Left lung (tissue), 10 donors: ENCODE measurements around the gene DNAJB13. TPM values are rescaled to one million over a fixed set of nuclear protein-coding genes. Genes with fewer than 3 reads are reported as not detected.

ENCODE experiments used
- ATAC-seq: fragments of 200-7000 bp; cut with Tn5 transposase; one replicate; pipeline ENCODE4 v1.9.1; 2020; ENCODE audit warnings: moderate library complexity
- DNase-seq, 4 donors: peaks; one replicate each; pipeline ENCODE4 v3.0.0-alpha.2; 2013 to 2020
- H3K27ac ChIP-seq, 2 donors: fragments of 200-600 bp; sonication (generic) in 1 of 2; one replicate each; pipeline versions ENCODE4 v1.5.0 to v1.8.0; 2020 to 2021
- H3K27me3 ChIP-seq, 2 donors: fragments of 200-600 bp; sonication (generic) in 1 of 2; one replicate each; pipeline versions ENCODE4 v1.5.0 to v1.8.0; 2020 to 2021
- H3K36me3 ChIP-seq, 2 donors: fragments of 200-600 bp; sonication (generic) in 1 of 2; one replicate each; pipeline versions ENCODE4 v1.5.0 to v1.8.0; 2020 to 2021
- H3K4me1 ChIP-seq, 2 donors: fragments of 200-600 bp; one replicate each; pipeline ENCODE4 v1.8.0; 2021
- H3K4me3 ChIP-seq, 2 donors: fragments of 200-600 bp; sonication (generic) in 1 of 2; one replicate each; pipeline versions ENCODE4 v1.5.0 to v1.8.0; 2020 to 2021; ENCODE audit warnings: mild to moderate bottlenecking in 1 of 2
- H3K9me3 ChIP-seq, 2 donors: fragments of 200-600 bp; sonication (generic) in 1 of 2; one replicate each; pipeline versions ENCODE4 v1.5.0 to v1.8.0; 2020 to 2021
- intact Hi-C, 2 donors: fragments of 100-400 bp; cut with DNase I; formaldehyde crosslinking; loops; one replicate each; pipeline versions ENCODE4 v1.11.2 to v1.14.2; 2022
- polyA plus RNA-seq, 6 donors: library from polyadenylated mRNA; unstranded; fragments of 120-200 nt; gene quantifications; one replicate each; pipeline ENCODE4 v1.2.1, GENCODE V29; 2013; ENCODE audit not compliant: insufficient read length in 6 of 6
- total RNA-seq, 2 donors: library from RNA; stranded (reverse); fragmentation: NEBNext Ultra II Directional; extraction: Animal tissue kit (Norgen Biotek cat#: 25700); gene quantifications; one replicate each; pipeline ENCODE4 v1.2.1, GENCODE V29; 2021
- TF ChIP-seq, protein P1 (sequence below), 2 donors: fragments of 200-600 bp; sonication (generic) in 1 of 2; IDR thresholded peaks; one replicate each; pipeline versions ENCODE4 v1.5.0 to v1.8.0; 2021; ENCODE audit warnings: antibody characterized with exemption in 2 of 2
- donor health status: DM: no; HTN: yes; CAD: no.
- donor health status: DM: no; HTN: no; CAD: no.

Gene DNAJB13
- total and polyA plus RNA-seq, 8 donors = 0.78 to 4.8 (median 2.9) TPM

DNA sequence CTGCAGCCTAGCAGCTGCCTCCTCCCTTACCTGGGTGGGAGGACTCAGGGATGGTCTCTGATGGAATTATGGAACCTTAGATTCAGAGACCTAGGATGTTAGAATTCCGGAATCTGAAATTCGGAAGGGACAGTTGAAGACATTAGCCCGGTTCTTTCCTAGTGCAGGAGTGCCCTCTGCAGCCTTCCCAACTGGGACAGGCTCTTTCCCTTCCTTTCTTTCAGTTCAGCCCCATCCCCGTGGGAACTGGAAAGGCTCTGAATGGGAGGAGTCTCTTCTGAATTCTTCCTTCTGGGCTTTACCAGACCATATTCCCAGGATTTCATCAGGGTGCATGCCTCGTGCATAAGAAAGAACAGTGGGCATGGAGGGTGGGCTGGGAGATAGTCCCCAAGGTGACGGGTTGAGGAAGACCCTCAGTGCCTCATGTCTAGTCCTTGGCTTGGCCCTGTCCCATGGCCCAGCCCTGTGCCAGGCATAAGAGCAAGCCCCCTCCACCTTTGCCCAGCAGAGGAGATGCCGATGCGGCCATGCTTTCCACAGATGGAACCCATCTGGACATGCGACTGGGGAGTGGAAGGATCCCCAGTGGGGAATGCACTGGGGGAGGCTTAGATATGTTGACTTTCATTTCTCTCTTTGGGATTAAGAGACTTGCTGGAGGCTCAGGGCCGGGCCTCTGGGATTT, 14.4 kb downstream of the DNAJB13 start:
- TF ChIP-seq, protein P1, sequence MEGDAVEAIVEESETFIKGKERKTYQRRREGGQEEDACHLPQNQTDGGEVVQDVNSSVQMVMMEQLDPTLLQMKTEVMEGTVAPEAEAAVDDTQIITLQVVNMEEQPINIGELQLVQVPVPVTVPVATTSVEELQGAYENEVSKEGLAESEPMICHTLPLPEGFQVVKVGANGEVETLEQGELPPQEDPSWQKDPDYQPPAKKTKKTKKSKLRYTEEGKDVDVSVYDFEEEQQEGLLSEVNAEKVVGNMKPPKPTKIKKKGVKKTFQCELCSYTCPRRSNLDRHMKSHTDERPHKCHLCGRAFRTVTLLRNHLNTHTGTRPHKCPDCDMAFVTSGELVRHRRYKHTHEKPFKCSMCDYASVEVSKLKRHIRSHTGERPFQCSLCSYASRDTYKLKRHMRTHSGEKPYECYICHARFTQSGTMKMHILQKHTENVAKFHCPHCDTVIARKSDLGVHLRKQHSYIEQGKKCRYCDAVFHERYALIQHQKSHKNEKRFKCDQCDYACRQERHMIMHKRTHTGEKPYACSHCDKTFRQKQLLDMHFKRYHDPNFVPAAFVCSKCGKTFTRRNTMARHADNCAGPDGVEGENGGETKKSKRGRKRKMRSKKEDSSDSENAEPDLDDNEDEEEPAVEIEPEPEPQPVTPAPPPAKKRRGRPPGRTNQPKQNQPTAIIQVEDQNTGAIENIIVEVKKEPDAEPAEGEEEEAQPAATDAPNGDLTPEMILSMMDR (IDR thresholded peaks at IDR 0.05) = no peak
- H3K27me3 ChIP-seq = no peaks in the 10 kb centered on the region
- H3K36me3 ChIP-seq = no peaks in the 10 kb centered on the region
- no peak overlapping the region for H3K4me3 ChIP-seq
- H3K27ac ChIP-seq = no peak overlapping the region
- DNase-seq (no peak), ATAC-seq (no peak)
- H3K9me3 ChIP-seq = no peaks in the 10 kb centered on the region
- peaks cover 0 to 3% of the 10 kb centered on the region in 2 donors for H3K4me1 ChIP-seq
- intact Hi-C loops = no loop called here

DNA sequence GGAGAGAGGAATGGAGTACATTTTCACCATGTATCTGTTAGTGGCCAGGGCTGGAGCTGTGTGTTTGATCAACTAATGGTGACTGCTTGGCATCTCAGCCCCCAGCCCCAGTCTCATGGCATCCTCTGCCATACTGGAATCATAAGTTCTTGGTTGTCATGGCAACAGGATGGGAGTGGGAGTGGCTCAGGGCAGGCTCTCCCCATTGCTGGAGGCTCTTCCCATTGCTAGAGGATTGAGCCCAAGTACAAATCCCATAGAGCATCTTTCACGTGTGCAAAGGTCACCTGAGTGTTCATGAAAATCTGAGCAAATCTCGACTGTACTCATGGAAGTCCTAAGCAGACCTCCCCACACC, 14.9 kb downstream of the DNAJB13 start:
- no peaks in the 10 kb centered on the region for H3K36me3 ChIP-seq
- intact Hi-C loops = no loop called here
- TF ChIP-seq, protein P1 (IDR thresholded peaks at IDR 0.05) = no peak

DNA sequence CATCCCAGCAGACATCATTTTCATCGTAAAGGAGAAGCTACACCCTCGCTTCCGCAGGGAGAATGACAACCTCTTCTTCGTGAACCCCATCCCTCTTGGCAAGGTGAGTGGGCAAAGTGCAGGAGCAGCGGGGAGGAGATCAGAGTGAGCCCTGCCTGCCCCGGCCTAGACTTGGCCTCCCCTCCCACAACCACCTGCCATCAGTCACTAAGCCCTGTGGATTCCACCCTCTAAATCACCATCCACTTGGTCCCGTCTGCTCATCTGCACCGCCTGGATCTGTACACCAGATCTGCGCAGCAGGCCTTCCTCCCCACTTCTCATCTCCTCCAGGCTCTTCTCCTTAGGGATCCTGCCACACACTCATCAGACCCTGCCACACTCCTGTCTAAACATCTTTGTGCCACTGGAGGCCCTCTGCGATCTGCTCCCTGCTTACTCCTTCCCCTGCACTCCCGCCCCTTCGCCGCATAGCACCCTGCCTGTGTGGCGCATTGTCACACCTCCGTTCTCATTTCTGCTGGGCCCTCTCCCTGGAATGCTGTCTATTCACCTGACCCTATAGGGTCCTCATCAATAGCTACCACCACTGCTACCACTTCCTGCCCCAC, 17.6 kb downstream of the DNAJB13 start:
- no peak overlapping the region for H3K4me3 ChIP-seq
- no peak for DNase-seq
- no peak overlapping the region for H3K27ac ChIP-seq
- intact Hi-C loops = no loop called here
- H3K27me3 ChIP-seq = no peaks in the 10 kb centered on the region
- H3K9me3 ChIP-seq = no peaks in the 10 kb centered on the region
- no peaks in the 10 kb centered on the region for H3K36me3 ChIP-seq
- ATAC-seq = no peak
- TF ChIP-seq, protein P1 (IDR thresholded peaks at IDR 0.05) = no peak
- H3K4me1 ChIP-seq = peaks cover 0 to 5% of the 10 kb centered on the region in 2 donors

More for the DNA sequence above, 14.9 kb downstream of the DNAJB13 start:
- DNase-seq = no peak
- no peak for ATAC-seq
- Histone ChIP-seq H3K27me3 (no peaks in the 10 kb centered on the region), H3K27ac (no peak overlapping the region), H3K9me3 (no peaks in the 10 kb centered on the region), H3K4me1 (peaks cover 0 to 3% of the 10 kb centered on the region in 2 donors), H3K4me3 (no peak overlapping the region)

DNA sequence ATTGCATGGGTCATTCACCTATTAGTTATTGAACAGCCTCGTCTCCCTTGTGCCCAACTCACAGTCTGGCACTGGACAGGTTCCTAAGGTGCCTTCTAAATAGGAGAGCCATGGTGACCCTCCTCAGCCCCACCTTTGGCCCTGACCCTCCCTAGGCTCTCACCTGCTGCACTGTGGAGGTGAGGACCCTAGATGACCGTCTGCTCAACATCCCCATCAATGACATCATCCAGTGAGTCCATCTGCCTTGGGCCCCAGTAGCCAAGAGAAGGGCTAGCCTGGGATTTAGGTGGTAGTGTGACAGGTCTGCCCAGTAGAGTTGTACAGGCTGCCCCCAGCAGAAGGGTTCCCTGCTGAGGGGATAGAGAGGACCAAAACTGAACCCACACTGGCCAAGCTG, 18.3 kb downstream of the DNAJB13 start:
- intact Hi-C loops = no loop called here
- TF ChIP-seq, protein P1 (IDR thresholded peaks at IDR 0.05) = no peak
- Histone ChIP-seq H3K27ac (no peak overlapping the region), H3K9me3 (no peaks in the 10 kb centered on the region), H3K36me3 (no peaks in the 10 kb centered on the region), H3K4me1 (peaks cover 0 to 11% of the 10 kb centered on the region in 2 donors), H3K27me3 (no peaks in the 10 kb centered on the region), H3K4me3 (no peak overlapping the region)
- ATAC-seq = no peak
- DNase-seq = no peak

DNA sequence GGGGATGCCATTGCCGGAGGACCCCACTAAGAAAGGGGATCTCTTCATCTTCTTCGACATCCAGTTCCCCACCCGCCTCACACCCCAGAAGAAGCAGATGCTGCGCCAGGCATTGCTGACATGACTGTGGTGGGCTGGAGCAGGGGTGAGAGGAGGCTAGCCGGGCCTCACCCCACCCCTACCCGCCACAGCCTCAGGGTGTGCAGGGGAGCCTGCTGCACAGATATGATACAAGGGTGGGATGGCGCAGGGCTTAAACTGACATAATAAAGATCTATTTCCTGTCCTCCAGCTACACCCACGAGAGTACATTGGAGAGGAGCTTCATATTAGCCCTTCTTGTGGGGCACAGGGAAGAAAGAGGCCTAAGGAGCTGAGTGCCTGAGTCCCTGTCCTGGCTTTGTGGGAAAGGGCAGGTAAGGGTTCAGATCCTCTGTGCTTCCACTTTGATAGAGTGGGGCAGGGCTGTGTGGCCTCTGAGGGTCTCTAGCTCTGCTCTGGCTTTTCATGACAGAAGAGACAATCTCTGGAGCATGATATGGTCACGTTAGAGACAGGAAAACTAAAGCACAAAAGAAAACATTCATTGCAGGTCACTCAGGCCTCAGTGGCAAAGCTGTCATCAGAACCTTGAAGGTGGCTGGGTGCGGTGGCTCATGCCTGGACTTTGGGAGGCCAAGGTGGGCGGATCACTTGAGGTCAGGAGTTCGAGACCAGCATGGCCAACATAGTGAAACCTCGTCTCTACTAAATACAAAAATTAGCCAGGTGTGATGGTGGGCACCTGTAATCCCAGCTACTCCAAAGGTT, 19.4 kb downstream of the DNAJB13 start:
- Histone ChIP-seq H3K4me3 (no peak overlapping the region), H3K36me3 (peaks cover 0 to 11% of the 10 kb centered on the region in 2 donors), H3K27me3 (no peaks in the 10 kb centered on the region), H3K9me3 (no peaks in the 10 kb centered on the region), H3K4me1 (peaks cover 0 to 19% of the 10 kb centered on the region in 2 donors), H3K27ac (no peak overlapping the region)
- TF ChIP-seq, protein P1 (IDR thresholded peaks at IDR 0.05) = no peak
- DNase-seq (no peak), ATAC-seq (no peak)
- intact Hi-C loops = loop anchor here in 1 of 2 donors (10.0 kb wide), 1 partner anchor 65 kb away; no protein-coding TSS in a partner anchor
